Fibroblast of peridontal ligament (primary cell): ENCODE results near the gene AGAP1.

Experiments
- DNase-seq: peaks from one replicate; pipeline ENCODE4 v3.0.0-alpha.2; 2010; ENCODE audit errors: extremely low read depth

The AGAP1 gene

GRCh38 chr2:235532307-235532706 lies 38.5 kb downstream of the AGAP1 start:
- DNase-seq = no peak

GRCh38 chr2:235533198-235533597 lies 39.4 kb downstream of the AGAP1 start:
- DNase-seq = no peak

GRCh38 chr2:235533616-235534385 lies 40.0 kb downstream of the AGAP1 start:
- DNase-seq = no peak

- no peak for DNase-seq
These were observed 41.0 kb downstream of the AGAP1 start for GRCh38 chr2:235534678-235535422.

- DNase-seq = no peak
These were observed 41.7 kb downstream of the AGAP1 start for GRCh38 chr2:235535423-235536130.

- no peak for DNase-seq
These were observed 42.9 kb downstream of the AGAP1 start for GRCh38 chr2:235536711-235537110.

GRCh38 chr2:235537186-235537585 lies 43.3 kb downstream of the AGAP1 start:
- no peak for DNase-seq

GRCh38 chr2:235537587-235537986 lies 43.7 kb downstream of the AGAP1 start:
- no peak for DNase-seq

GRCh38 chr2:235538144-235538639 lies 44.3 kb downstream of the AGAP1 start:
- no peak for DNase-seq

- no peak for DNase-seq
These were observed 45.1 kb downstream of the AGAP1 start for GRCh38 chr2:235538981-235539380.

- DNase-seq = no peak
These were observed 45.9 kb downstream of the AGAP1 start for GRCh38 chr2:235539773-235540172.

GRCh38 chr2:235541016-235541415 lies 47.2 kb downstream of the AGAP1 start:
- DNase-seq = no peak

GRCh38 chr2:235541838-235542549 lies 48.2 kb downstream of the AGAP1 start:
- no peak for DNase-seq

- DNase-seq = no peak
These were observed 48.9 kb downstream of the AGAP1 start for GRCh38 chr2:235542733-235543127.

GRCh38 chr2:235543128-235543750 lies 49.4 kb downstream of the AGAP1 start:
- no peak for DNase-seq

- no peak for DNase-seq
These were observed 50.2 kb downstream of the AGAP1 start for GRCh38 chr2:235543851-235544688.

GRCh38 chr2:235544689-235544969 lies 50.8 kb downstream of the AGAP1 start:
- DNase-seq = no peak

- DNase-seq = no peak
These were observed 51.7 kb downstream of the AGAP1 start for GRCh38 chr2:235545339-235546150.

- DNase-seq = no peak
These were observed 52.2 kb downstream of the AGAP1 start for GRCh38 chr2:235546151-235546435.

GRCh38 chr2:235546436-235546835 lies 52.6 kb downstream of the AGAP1 start:
- DNase-seq = no peak
